SK-N-SH (cell line): ENCODE data around the gene CX3CR1. TPM values are rescaled to one million over a fixed set of nuclear protein-coding genes. Genes with fewer than 3 reads are reported as not detected.
A peak's percentile ranks its signal among the peaks of the same experiment; 100 is the strongest.

Source experiments
- CTCF ChIA-PET: fragments of 300-600, 350-600 bp; formaldehyde crosslinking; extraction: SDS; loops from one replicate; lab custom pipeline; 2021; lab: Yijun Ruan, JAX
- POLR2A ChIA-PET: fragments of 350-600 bp; sonication (Branson Sonifier 250); formaldehyde crosslinking; extraction: SDS; loops from one replicate; lab custom pipeline; 2020; ENCODE audit warnings: antibody characterized with exemption, inconsistent platforms; lab: Yijun Ruan, JAX
- DNase-seq: peaks from one replicate; pipeline ENCODE4 v3.0.0; 2012
- H2AFZ ChIP-seq: fragments of 200-600 bp; sonication (generic); 2 replicates; pipeline ENCODE4 v1.8.1; 2016; ENCODE audit warnings: antibody characterized with exemption, mild to moderate bottlenecking, low read depth
- H3F3A ChIP-seq: fragments of 200-600 bp; sonication (generic); replicated peaks from 2 replicates; pipeline ENCODE3; 2016; ENCODE audit warnings: antibody characterized with exemption, mild to moderate bottlenecking; ENCODE audit not compliant: insufficient read depth
- H3K27ac ChIP-seq, 2 experiments: fragments of 200-500 bp in 1 of 2; fragments of 200-600 bp in 1 of 2; sonication (Bioruptor generic) in 1 of 2; sonication (generic), shearing (Covaris generic) in 1 of 2; 2 replicates each; pipeline versions ENCODE4 v1.5.1 to v1.6.1; 2014 to 2016; ENCODE audit warnings: low read depth in 2 of 2, inconsistent platforms in 1 of 2, low read length in 1 of 2, mild to moderate bottlenecking in 1 of 2, mixed read lengths in 1 of 2
- H3K27me3 ChIP-seq: fragments of 200-600 bp; sonication (generic), shearing (Covaris generic); 2 replicates; pipeline ENCODE4 v1.6.1; 2016; ENCODE audit warnings: mixed run types; ENCODE audit not compliant: insufficient read depth
- H3K36me3 ChIP-seq, 2 experiments: fragments of 200-500 bp in 1 of 2; fragments of 200-600 bp in 1 of 2; sonication (Bioruptor generic) in 1 of 2; sonication (generic) in 1 of 2; replicated peaks in 1 of 2; 2 replicates each; pipeline versions ENCODE3 to v1.5.1; 2014 to 2016; ENCODE audit warnings: low read length in 1 of 2, mild to moderate bottlenecking in 1 of 2; ENCODE audit not compliant: insufficient read depth in 2 of 2, control insufficient read depth in 1 of 2
- H3K4me1 ChIP-seq, 2 experiments: fragments of 200-500 bp in 1 of 2; fragments of 200-600 bp in 1 of 2; sonication (Bioruptor generic) in 1 of 2; sonication (generic), shearing (Covaris generic) in 1 of 2; 2 replicates each; pipeline versions ENCODE4 v1.5.1 to v1.6.1; 2014 to 2016; ENCODE audit warnings: low read depth in 1 of 2, low read length in 1 of 2, mixed run types in 1 of 2; ENCODE audit not compliant: insufficient read depth in 2 of 2, control insufficient read depth in 1 of 2
- H3K4me2 ChIP-seq: fragments of 200-600 bp; sonication (generic), shearing (Covaris generic); 2 replicates; pipeline ENCODE4 v1.6.1; 2017; ENCODE audit warnings: mixed run types
- H3K4me3 ChIP-seq, 2 experiments: fragments of 200-500 bp in 1 of 2; fragments of 200-600 bp in 1 of 2; sonication (Bioruptor generic) in 1 of 2; sonication (generic), shearing (Covaris generic) in 1 of 2; 2 replicates each; pipeline versions ENCODE4 v1.5.1 to v1.8.1; 2014 to 2016; ENCODE audit warnings: low read depth in 2 of 2, inconsistent platforms in 1 of 2, low read length in 1 of 2, mild to moderate bottlenecking in 1 of 2, mixed read lengths in 1 of 2, moderate library complexity in 1 of 2
- H3K79me2 ChIP-seq: fragments of 200-600 bp; sonication (generic); 2 replicates; pipeline ENCODE4 v1.8.1; 2017; ENCODE audit warnings: mild to moderate bottlenecking; ENCODE audit not compliant: insufficient read depth
- H3K9ac ChIP-seq: fragments of 200-600 bp; sonication (generic); 2 replicates; pipeline ENCODE4 v1.6.1; 2017; ENCODE audit warnings: mixed run types
- H3K9me2 ChIP-seq: fragments of 200-600 bp; sonication (generic); 2 replicates; pipeline ENCODE4 v1.6.1; 2017; ENCODE audit warnings: mixed run types
- H3K9me3 ChIP-seq: fragments of 200-600 bp; sonication (generic); 2 replicates; pipeline ENCODE4 v1.6.1; 2017; ENCODE audit warnings: mixed run types, mild to moderate bottlenecking, moderate library complexity
- H4K20me1 ChIP-seq: fragments of 200-600 bp; sonication (generic); 2 replicates; pipeline ENCODE4 v1.6.1; 2017; ENCODE audit warnings: mild to moderate bottlenecking, mixed run types; ENCODE audit not compliant: insufficient read depth
- FOSL2 ChIP-seq: IDR thresholded peaks from 2 replicates; pipeline ENCODE4 v1.4.0; 2012; ENCODE audit warnings: low read depth, mild to moderate bottlenecking, moderate library complexity, borderline replicate concordance
- FOXJ3 ChIP-seq: sonication (generic); formaldehyde crosslinking; IDR thresholded peaks from 2 replicates; pipeline ENCODE4 v1.5.1; 2020; ENCODE audit warnings: mild to moderate bottlenecking, missing genetic modification reagents
- FOXM1 ChIP-seq: IDR thresholded peaks from 2 replicates; pipeline ENCODE4 v1.4.0; 2012; ENCODE audit warnings: low read depth, mild to moderate bottlenecking
- GATA2 ChIP-seq: sonication (generic); formaldehyde crosslinking; IDR thresholded peaks from 2 replicates; pipeline ENCODE4 v1.5.0; 2020; ENCODE audit warnings: mild to moderate bottlenecking, missing genetic modification reagents
- JUND ChIP-seq: IDR thresholded peaks from 2 replicates; pipeline ENCODE4 v1.4.0; 2012
- RAD21 ChIP-seq: IDR thresholded peaks from 2 replicates; pipeline ENCODE4 v1.6.1; 2012; ENCODE audit warnings: mild to moderate bottlenecking, low read length
- RCOR1 ChIP-seq: fragments of 150-350 bp; IDR thresholded peaks from 2 replicates; pipeline ENCODE4 v1.6.1; 2017; ENCODE audit warnings: antibody characterized with exemption, low read length
- RXRA ChIP-seq: IDR thresholded peaks from 2 replicates; pipeline ENCODE4 v1.4.0; 2012; ENCODE audit warnings: low read depth, mild to moderate bottlenecking, borderline replicate concordance
- SIN3A ChIP-seq: IDR thresholded peaks from 2 replicates; pipeline ENCODE4 v1.6.1; 2012; ENCODE audit warnings: low read depth, mild to moderate bottlenecking, low read length, moderate library complexity, borderline replicate concordance
- SMC3 ChIP-seq: IDR thresholded peaks from 2 replicates; pipeline ENCODE4 v1.6.1; 2012; ENCODE audit warnings: low read depth, low read length, improper control_type of control experiment
- TCF12 ChIP-seq: IDR thresholded peaks from 2 replicates; pipeline ENCODE4 v1.4.0; 2012
- YY1 ChIP-seq: IDR thresholded peaks from 2 replicates; pipeline ENCODE4 v1.4.0; 2012; ENCODE audit warnings: low read depth, mild to moderate bottlenecking
- WGBS: methylation state at CpG from one replicate; pipeline ENCODE4 v1.1.6; 2017; ENCODE audit warnings: low lambda C conversion rate; 5-methylcytosine and 5-hydroxymethylcytosine counted together
- polyA plus RNA-seq, 3 experiments: library from polyadenylated mRNA; depleted of rRNA; stranded (reverse); fragments of >200 nt; gene quantifications; 2 replicates each; pipeline ENCODE4 v1.2.3, GENCODE V29; 2012
- TF ChIP-seq, protein P1 (sequence below): fragments of 200-600 bp; sonication (generic); IDR thresholded peaks from 2 replicates; pipeline ENCODE4 v1.6.1; 2017; ENCODE audit warnings: antibody characterized with exemption, mild to moderate bottlenecking, moderate library complexity
- TF ChIP-seq, protein P2 (sequence below): IDR thresholded peaks from 2 replicates; pipeline ENCODE4 v1.4.0; 2012; ENCODE audit warnings: low read depth, borderline replicate concordance
- TF ChIP-seq, protein P3 (sequence below): IDR thresholded peaks from 2 replicates; pipeline ENCODE4; 2012
- TF ChIP-seq, protein P4 (sequence below): fragments of 150-350 bp; IDR thresholded peaks from 2 replicates; pipeline ENCODE4 v1.6.1; 2016; ENCODE audit warnings: mild to moderate bottlenecking, low read depth, low read length

Gene CX3CR1
- polyA plus RNA-seq, 1 of the 3 experiments (the other 2 are of a cell fraction) = not detected

DNA sequence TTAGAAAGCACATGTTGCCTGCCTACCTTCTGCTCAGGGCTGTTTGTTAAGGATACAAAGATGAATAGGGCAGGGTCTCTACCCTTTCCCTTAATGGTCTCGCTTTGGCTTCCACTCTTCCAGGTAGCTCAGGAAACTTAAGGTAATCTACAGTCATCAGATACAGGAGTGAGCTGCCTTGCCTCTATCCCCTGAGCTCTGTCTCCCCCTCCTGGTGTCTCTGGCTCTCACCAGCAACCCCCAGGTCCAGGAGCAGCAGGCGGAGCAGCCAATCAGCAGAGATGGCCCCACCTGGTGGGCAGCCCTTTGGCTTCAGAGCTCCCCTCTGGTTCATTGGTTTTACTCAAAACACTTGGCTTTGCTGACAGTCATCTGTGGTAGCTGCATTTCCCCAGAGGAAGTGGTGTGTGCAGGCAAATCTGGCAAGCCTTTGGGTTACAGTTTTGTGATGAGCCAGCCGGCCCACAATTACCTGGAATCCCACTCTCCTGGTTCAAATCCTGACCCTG is 8.5 kb upstream of the CX3CR1 start:
- TF ChIP-seq, protein P1, sequence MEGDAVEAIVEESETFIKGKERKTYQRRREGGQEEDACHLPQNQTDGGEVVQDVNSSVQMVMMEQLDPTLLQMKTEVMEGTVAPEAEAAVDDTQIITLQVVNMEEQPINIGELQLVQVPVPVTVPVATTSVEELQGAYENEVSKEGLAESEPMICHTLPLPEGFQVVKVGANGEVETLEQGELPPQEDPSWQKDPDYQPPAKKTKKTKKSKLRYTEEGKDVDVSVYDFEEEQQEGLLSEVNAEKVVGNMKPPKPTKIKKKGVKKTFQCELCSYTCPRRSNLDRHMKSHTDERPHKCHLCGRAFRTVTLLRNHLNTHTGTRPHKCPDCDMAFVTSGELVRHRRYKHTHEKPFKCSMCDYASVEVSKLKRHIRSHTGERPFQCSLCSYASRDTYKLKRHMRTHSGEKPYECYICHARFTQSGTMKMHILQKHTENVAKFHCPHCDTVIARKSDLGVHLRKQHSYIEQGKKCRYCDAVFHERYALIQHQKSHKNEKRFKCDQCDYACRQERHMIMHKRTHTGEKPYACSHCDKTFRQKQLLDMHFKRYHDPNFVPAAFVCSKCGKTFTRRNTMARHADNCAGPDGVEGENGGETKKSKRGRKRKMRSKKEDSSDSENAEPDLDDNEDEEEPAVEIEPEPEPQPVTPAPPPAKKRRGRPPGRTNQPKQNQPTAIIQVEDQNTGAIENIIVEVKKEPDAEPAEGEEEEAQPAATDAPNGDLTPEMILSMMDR = peak; percentile 95
- TF ChIP-seq RCOR1 (no peak), FOSL2 (no peak), SIN3A (no peak), RXRA (no peak), FOXJ3 (CRISPR knock-in tag) (no peak), GATA2 (CRISPR knock-in tag) (peak; percentile 33; the same call in 1 of the 2 replicates), SMC3 (peak; percentile 97), TCF12 (no peak), JUND (no peak), YY1 (no peak), RAD21 (peak; percentile 98), FOXM1 (no peak)
- TF ChIP-seq, protein P2, sequence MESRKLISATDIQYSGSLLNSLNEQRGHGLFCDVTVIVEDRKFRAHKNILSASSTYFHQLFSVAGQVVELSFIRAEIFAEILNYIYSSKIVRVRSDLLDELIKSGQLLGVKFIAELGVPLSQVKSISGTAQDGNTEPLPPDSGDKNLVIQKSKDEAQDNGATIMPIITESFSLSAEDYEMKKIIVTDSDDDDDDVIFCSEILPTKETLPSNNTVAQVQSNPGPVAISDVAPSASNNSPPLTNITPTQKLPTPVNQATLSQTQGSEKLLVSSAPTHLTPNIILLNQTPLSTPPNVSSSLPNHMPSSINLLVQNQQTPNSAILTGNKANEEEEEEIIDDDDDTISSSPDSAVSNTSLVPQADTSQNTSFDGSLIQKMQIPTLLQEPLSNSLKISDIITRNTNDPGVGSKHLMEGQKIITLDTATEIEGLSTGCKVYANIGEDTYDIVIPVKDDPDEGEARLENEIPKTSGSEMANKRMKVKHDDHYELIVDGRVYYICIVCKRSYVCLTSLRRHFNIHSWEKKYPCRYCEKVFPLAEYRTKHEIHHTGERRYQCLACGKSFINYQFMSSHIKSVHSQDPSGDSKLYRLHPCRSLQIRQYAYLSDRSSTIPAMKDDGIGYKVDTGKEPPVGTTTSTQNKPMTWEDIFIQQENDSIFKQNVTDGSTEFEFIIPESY = no peak
- TF ChIP-seq, protein P3, sequence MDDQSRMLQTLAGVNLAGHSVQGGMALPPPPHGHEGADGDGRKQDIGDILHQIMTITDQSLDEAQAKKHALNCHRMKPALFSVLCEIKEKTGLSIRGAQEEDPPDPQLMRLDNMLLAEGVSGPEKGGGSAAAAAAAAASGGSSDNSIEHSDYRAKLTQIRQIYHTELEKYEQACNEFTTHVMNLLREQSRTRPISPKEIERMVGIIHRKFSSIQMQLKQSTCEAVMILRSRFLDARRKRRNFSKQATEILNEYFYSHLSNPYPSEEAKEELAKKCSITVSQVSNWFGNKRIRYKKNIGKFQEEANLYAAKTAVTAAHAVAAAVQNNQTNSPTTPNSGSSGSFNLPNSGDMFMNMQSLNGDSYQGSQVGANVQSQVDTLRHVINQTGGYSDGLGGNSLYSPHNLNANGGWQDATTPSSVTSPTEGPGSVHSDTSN = peak; percentile 92
- TF ChIP-seq, protein P4, sequence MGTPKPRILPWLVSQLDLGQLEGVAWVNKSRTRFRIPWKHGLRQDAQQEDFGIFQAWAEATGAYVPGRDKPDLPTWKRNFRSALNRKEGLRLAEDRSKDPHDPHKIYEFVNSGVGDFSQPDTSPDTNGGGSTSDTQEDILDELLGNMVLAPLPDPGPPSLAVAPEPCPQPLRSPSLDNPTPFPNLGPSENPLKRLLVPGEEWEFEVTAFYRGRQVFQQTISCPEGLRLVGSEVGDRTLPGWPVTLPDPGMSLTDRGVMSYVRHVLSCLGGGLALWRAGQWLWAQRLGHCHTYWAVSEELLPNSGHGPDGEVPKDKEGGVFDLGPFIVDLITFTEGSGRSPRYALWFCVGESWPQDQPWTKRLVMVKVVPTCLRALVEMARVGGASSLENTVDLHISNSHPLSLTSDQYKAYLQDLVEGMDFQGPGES = no peak
- Histone ChIP-seq H3K79me2 (no peaks in the 10 kb centered on the region), H3K27me3 (no peaks in the 10 kb centered on the region), H3F3A (no peaks in the 10 kb centered on the region), H3K4me2 (no peak overlapping the region), H3K36me3 (no peaks in the 10 kb centered on the region), H4K20me1 (no peaks in the 10 kb centered on the region), H3K9ac (no peak overlapping the region), H3K9me2 (no peaks in the 10 kb centered on the region), H3K27ac (no peak overlapping the region), H3K4me3 (no peak overlapping the region; a peak in 1 of 4 replicates), H3K9me3 (no peaks in the 10 kb centered on the region), H2AFZ (no peak overlapping the region), H3K4me1 (no peaks in the 10 kb centered on the region)
- 30% methylated on average over 3 of the region's 3 CpGs for whole genome bisulfite sequencing
- ChIA-PET POLR2A (interaction anchor here (0.6 to 0.9 kb wide), 2 partner anchors 161 to 791 kb away, joined by 3 to 4 read pairs; no protein-coding TSS in a partner anchor), CTCF (interaction anchor here (0.6 to 12.9 kb wide), 88 partner anchors 8 to 792 kb away, joined by 3 to 510 read pairs (median 6); partner anchors contain the start of genes CX3CR1, EXOG, GORASP1 and RPSA)
- peak; percentile 92 for DNase-seq
